A673 (cell line): Measurements from ENCODE around the gene ASPSCR1.

Source experiments
- CTCF ChIP-seq: fragments of 300-800, 200-600 bp; sonication (generic); conservative IDR thresholded peaks from 2 replicates; pipeline ENCODE4 v1.5.1; 2017; ENCODE audit warnings: low read depth, mild to moderate bottlenecking, antibody characterized with exemption, low read length, moderate library complexity, mixed read lengths
- EZH2 ChIP-seq: fragments of 200-600 bp; sonication (generic); IDR thresholded peaks from 2 replicates; pipeline ENCODE4 v1.6.1; 2017; ENCODE audit warnings: borderline replicate concordance, low read depth, mild to moderate bottlenecking, mixed read lengths, antibody characterized with exemption, low read length; ENCODE audit not compliant: poor library complexity, severe bottlenecking

- TF ChIP-seq CTCF (no peak), EZH2 (no peak)
Measured at GRCh38 chr17:82062984-82063368, 85.5 kb downstream of the ASPSCR1 start.
